Measurements from ENCODE around the gene IL10RA. TPM values are rescaled to one million over a fixed set of nuclear protein-coding genes. Genes with fewer than 3 reads are reported as not detected.

IL10RA gene
- total RNA-seq = 0.50 and 0.66 TPM in 2 replicates

GRCh38 chr11:117985953-117986887 lies at the start of gene IL10RA:
IL10RA (plus strand) TSS chr11:117986394; CDS start chr11:117986468, 74 bp downstream.

Other genes with a start within 250 kb of the IL10RA start
- not detected in 2 replicates for gene DSCAML1, start 189.2 kb upstream of the IL10RA start, total RNA-seq
- not detected in 2 replicates for gene FXYD2, start 161.7 kb upstream of the IL10RA start, total RNA-seq
- gene FXYD6, start 109.7 kb upstream of the IL10RA start, total RNA-seq = 0.22 and 0.37 TPM in 2 replicates
- gene TMPRSS13, start 57.0 kb upstream of the IL10RA start, total RNA-seq = under 0.01 TPM in 1 of 2 replicates, not detected in the other
- not detected in 2 replicates for gene TMPRSS4, start 90.7 kb downstream of the IL10RA start, total RNA-seq
- not detected in 2 replicates for gene SMIM35, start 100.6 kb downstream of the IL10RA start, total RNA-seq
- gene SCN4B, start 166.4 kb downstream of the IL10RA start, total RNA-seq = not detected in 2 replicates
- under 0.01 TPM in 1 of 2 replicates, not detected in the other for gene SCN2B, start 190.2 kb downstream of the IL10RA start, total RNA-seq
- under 0.01 and 0.22 TPM in 2 replicates for gene JAML, start 238.6 kb downstream of the IL10RA start, total RNA-seq